ENCODE measurements around the gene PKD2.

PKD2 gene

GRCh38 chr4:88007304-88008121, at the start of gene PKD2:
PKD2 (plus strand) TSS chr4:88007635; CDS start chr4:88007734, 99 bp downstream.
- H3K9me3 ChIP-seq (replicated peaks; ENCODE audit: insufficient read depth, low read length), result no peaks in the 10 kb centered on the region
- H3K27ac ChIP-seq (ENCODE audit: low read length), result no peak within 1 kb of the TSS
- H3K79me2 ChIP-seq (ENCODE audit: low read length), result peaks cover 40% of the 10 kb centered on the region
- H3K36me3 ChIP-seq (replicated peaks; ENCODE audit: insufficient read depth, low read length), result no peaks in the 10 kb centered on the region
- TF ChIP-seq EZH2 (optimal IDR thresholded peaks at IDR 0.05; ENCODE audit: low read depth, low read length), result no peak
- no peak for TF ChIP-seq EZH2phosphoT487 (IDR thresholded peaks at IDR 0.05; ENCODE audit: low read length)
- TF ChIP-seq, protein P1, sequence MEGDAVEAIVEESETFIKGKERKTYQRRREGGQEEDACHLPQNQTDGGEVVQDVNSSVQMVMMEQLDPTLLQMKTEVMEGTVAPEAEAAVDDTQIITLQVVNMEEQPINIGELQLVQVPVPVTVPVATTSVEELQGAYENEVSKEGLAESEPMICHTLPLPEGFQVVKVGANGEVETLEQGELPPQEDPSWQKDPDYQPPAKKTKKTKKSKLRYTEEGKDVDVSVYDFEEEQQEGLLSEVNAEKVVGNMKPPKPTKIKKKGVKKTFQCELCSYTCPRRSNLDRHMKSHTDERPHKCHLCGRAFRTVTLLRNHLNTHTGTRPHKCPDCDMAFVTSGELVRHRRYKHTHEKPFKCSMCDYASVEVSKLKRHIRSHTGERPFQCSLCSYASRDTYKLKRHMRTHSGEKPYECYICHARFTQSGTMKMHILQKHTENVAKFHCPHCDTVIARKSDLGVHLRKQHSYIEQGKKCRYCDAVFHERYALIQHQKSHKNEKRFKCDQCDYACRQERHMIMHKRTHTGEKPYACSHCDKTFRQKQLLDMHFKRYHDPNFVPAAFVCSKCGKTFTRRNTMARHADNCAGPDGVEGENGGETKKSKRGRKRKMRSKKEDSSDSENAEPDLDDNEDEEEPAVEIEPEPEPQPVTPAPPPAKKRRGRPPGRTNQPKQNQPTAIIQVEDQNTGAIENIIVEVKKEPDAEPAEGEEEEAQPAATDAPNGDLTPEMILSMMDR (IDR thresholded peaks at IDR 0.05; ENCODE audit: low read length), result no peak
- H3K4me3 ChIP-seq (ENCODE audit: low read length), result peak within 1 kb of the TSS; percentile 73
- peaks cover 9% of the 10 kb centered on the region for H3K4me1 ChIP-seq (ENCODE audit: low read length)
- H3K4me2 ChIP-seq (ENCODE audit: low read depth, low read length), result peak within 1 kb of the TSS; percentile 93
- no peaks in the 10 kb centered on the region for H4K20me1 ChIP-seq (ENCODE audit: insufficient read depth, low read length)
- no peaks in the 10 kb centered on the region for H3F3A ChIP-seq (ENCODE audit: insufficient read depth, low read length)
- peak within 1 kb of the TSS; percentile 69 for H3K9ac ChIP-seq (ENCODE audit: low read length)
- peak; percentile 80 for DNase-seq
- H2AFZ ChIP-seq (ENCODE audit: low read length), result peak within 1 kb of the TSS; percentile 30
- no peaks in the 10 kb centered on the region for H3K27me3 ChIP-seq (replicated peaks; ENCODE audit: insufficient read depth, low read length)
- no peaks in the 10 kb centered on the region for H3K9me2 ChIP-seq (replicated peaks; ENCODE audit: insufficient read depth, low read length)

DNA sequence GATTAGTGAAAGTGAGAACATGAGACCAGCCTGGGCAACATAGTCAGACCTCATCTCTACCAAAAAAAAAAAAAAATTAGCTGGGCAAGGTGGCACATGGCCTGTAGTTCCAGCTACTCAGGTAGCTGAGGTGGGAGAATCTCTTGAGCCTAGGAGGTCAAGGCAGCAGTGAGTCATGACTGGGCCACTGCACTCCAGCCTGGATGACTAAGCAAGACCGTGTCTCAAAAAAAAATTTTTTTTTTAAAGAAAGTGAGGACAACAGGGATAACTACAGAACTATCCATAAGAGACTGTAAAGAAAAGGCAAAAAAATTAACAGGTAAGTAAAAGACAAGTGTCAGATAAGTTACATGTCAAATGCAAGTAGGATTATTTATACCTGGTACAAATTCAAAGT, 45.4 kb upstream of the PKD2 start:
- no peaks in the 10 kb centered on the region for H3K4me1 ChIP-seq (ENCODE audit: low read length)
- no peak overlapping the region for H2AFZ ChIP-seq (ENCODE audit: low read length)
- no peaks in the 10 kb centered on the region for H3K79me2 ChIP-seq (ENCODE audit: low read length)
- H3K9me2 ChIP-seq (replicated peaks; ENCODE audit: insufficient read depth, low read length), result no peaks in the 10 kb centered on the region
- no peak overlapping the region for H3K27ac ChIP-seq (ENCODE audit: low read length)
- no peak overlapping the region for H3K4me3 ChIP-seq (ENCODE audit: low read length)
- no peaks in the 10 kb centered on the region for H4K20me1 ChIP-seq (ENCODE audit: insufficient read depth, low read length)
- H3K27me3 ChIP-seq (replicated peaks; ENCODE audit: insufficient read depth, low read length), result no peaks in the 10 kb centered on the region
- H3F3A ChIP-seq (ENCODE audit: insufficient read depth, low read length), result no peaks in the 10 kb centered on the region
- no peaks in the 10 kb centered on the region for H3K9me3 ChIP-seq (replicated peaks; ENCODE audit: insufficient read depth, low read length)
- no peak for DNase-seq
- no peak overlapping the region for H3K4me2 ChIP-seq (ENCODE audit: low read depth, low read length)
- H3K36me3 ChIP-seq (replicated peaks; ENCODE audit: insufficient read depth, low read length), result no peaks in the 10 kb centered on the region
- no peak overlapping the region for H3K9ac ChIP-seq (ENCODE audit: low read length)
- TF ChIP-seq, protein P1 (IDR thresholded peaks at IDR 0.05; ENCODE audit: low read length), result no peak
- TF ChIP-seq EZH2 (optimal IDR thresholded peaks at IDR 0.05; ENCODE audit: low read depth, low read length) (no peak), EZH2phosphoT487 (IDR thresholded peaks at IDR 0.05; ENCODE audit: low read length) (no peak)

DNA sequence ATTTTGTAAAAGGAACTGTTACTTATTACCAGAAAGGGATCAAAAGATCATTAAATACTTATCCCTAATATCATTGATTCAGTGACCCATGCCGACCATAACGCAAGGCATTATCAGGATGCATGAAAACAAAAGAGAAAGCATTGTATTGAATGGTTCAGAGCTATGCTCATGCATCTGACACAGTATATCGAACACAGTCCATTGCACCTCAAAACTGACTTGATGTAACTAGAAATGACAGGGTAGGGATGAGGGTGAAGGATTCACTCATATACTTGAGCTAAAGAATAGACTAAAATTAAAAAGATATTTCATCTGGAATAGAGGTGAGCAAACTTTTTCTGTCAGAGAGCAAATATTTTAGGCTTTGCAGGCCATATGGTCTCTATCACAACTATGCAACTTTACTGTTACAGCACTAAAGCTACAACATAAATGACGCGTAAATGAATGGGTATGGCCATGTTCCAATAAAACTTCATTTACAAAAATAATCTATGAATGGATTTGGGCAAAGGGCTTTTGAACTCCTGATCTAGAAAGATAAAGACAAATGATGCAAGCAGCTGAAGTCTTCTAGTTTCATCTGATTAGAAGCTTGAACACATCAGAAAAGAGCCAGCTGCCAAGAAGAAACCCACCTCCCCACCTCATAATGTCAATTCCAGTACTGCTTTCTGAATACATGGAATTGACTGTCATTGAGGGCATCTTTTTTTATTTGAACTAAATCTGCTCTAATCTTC, 44.9 kb upstream of the PKD2 start:
- no peaks in the 10 kb centered on the region for H3K9me3 ChIP-seq (replicated peaks; ENCODE audit: insufficient read depth, low read length)
- H3K27me3 ChIP-seq (replicated peaks; ENCODE audit: insufficient read depth, low read length), result no peaks in the 10 kb centered on the region
- no peak overlapping the region for H3K4me2 ChIP-seq (ENCODE audit: low read depth, low read length)
- H4K20me1 ChIP-seq (ENCODE audit: insufficient read depth, low read length), result no peaks in the 10 kb centered on the region
- no peaks in the 10 kb centered on the region for H3K9me2 ChIP-seq (replicated peaks; ENCODE audit: insufficient read depth, low read length)
- no peaks in the 10 kb centered on the region for H3K79me2 ChIP-seq (ENCODE audit: low read length)
- H2AFZ ChIP-seq (ENCODE audit: low read length), result no peak overlapping the region
- TF ChIP-seq, protein P1 (IDR thresholded peaks at IDR 0.05; ENCODE audit: low read length), result no peak
- TF ChIP-seq EZH2phosphoT487 (IDR thresholded peaks at IDR 0.05; ENCODE audit: low read length), result no peak
- TF ChIP-seq EZH2 (optimal IDR thresholded peaks at IDR 0.05; ENCODE audit: low read depth, low read length), result no peak
- no peaks in the 10 kb centered on the region for H3F3A ChIP-seq (ENCODE audit: insufficient read depth, low read length)
- H3K9ac ChIP-seq (ENCODE audit: low read length), result no peak overlapping the region
- DNase-seq, result no peak
- no peak overlapping the region for H3K4me3 ChIP-seq (ENCODE audit: low read length)
- H3K27ac ChIP-seq (ENCODE audit: low read length), result no peak overlapping the region
- H3K36me3 ChIP-seq (replicated peaks; ENCODE audit: insufficient read depth, low read length), result no peaks in the 10 kb centered on the region
- H3K4me1 ChIP-seq (ENCODE audit: low read length), result no peaks in the 10 kb centered on the region

Measured in MM.1S (cell line).